SW 1271 (cell line): ENCODE data around the gene CDRT15L2.
"Not testable (repeated sequence)": the region's sequence is repeated elsewhere in the genome, so short reads cannot be mapped to it uniquely, and the experiment has no call there.

Source experiments
- DNase-seq, 2 experiments: peaks; one replicate each; lab custom pipeline; 2025; lab: John Stamatoyannopoulos, UW

CDRT15L2 gene

GRCh38 chr17:20575071-20575470 is 4.5 kb upstream of the CDRT15L2 start:
- DNase-seq = not testable (repeated sequence)

GRCh38 chr17:20583891-20584577 is 4.5 kb downstream of the CDRT15L2 start:
- DNase-seq = not testable (repeated sequence)

GRCh38 chr17:20588744-20589453 is 9.4 kb downstream of the CDRT15L2 start:
- not testable (repeated sequence) for DNase-seq

GRCh38 chr17:20589454-20589810 is 9.9 kb downstream of the CDRT15L2 start:
- not testable (repeated sequence) for DNase-seq

GRCh38 chr17:20591040-20591439 is 11.5 kb downstream of the CDRT15L2 start:
- DNase-seq = not testable (repeated sequence)

- DNase-seq = not testable (repeated sequence)
Observed at GRCh38 chr17:20605568-20605967, 26.0 kb downstream of the CDRT15L2 start.

- not testable (repeated sequence) for DNase-seq
Observed at GRCh38 chr17:20609490-20609889, 30.0 kb downstream of the CDRT15L2 start.

- no peak for DNase-seq
Observed at GRCh38 chr17:20611309-20611708, 31.8 kb downstream of the CDRT15L2 start.

GRCh38 chr17:20612635-20613034 is 33.1 kb downstream of the CDRT15L2 start:
- no peak for DNase-seq

GRCh38 chr17:20613248-20613647 is 33.7 kb downstream of the CDRT15L2 start:
- DNase-seq = no peak

- DNase-seq = no peak
Observed at GRCh38 chr17:20613905-20614304, 34.4 kb downstream of the CDRT15L2 start.

GRCh38 chr17:20615461-20615860 is 35.9 kb downstream of the CDRT15L2 start:
- DNase-seq = not testable (repeated sequence)
